NCI-H82 treated with DMSO at 0.1 percent for 48 hours (cell line): ENCODE measurements around the gene ADARB2.
"Not testable (repeated sequence)": the region's sequence is repeated elsewhere in the genome, so short reads cannot be mapped to it uniquely, and the experiment has no call there.

Experiments used
- DNase-seq: peaks from one replicate; lab custom pipeline; 2025; ENCODE audit not compliant: unreplicated experiment; lab: John Stamatoyannopoulos, UW

The ADARB2 gene

GRCh38 chr10:1474376-1475097, 262.8 kb downstream of the ADARB2 start:
- DNase-seq, result no peak

- no peak for DNase-seq
Measured at GRCh38 chr10:1473874-1474273, 263.5 kb downstream of the ADARB2 start.

DNA sequence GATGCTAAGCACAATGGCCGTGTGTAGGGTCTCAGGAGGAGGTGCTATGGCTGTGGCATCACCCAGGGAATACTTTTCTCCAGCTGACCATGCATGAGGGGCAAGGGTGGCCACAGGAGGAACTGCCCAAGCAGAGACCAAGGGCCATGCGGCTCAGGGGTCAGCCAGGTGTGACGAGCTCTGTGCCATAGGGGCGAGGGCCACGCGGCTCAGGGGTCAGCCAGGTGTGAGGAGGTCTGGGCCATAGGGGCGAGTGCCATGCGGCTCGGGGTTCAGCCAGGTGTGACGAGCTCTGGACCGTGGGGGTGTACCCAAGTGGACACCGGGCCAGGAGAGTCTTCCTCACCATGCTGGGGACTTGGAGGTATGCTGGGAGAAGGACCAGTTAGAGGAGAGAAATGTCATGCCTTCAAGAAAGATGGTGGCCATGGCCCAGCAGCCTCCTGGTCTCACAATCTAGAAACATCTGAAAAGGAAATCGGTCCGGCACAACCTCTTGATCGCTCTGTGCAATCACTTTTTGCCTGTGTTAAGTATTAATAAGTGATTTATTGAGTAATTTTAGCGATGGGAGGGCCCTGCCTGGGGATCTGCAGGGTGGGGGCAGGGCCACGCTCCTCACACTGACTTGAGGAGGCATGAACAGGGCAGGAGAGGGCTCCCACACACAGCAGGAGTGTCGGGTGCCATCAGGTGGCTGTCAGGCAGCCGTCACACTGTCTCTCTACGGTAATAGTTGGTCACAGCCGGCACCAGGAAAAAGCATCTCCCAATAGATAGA, 265.0 kb downstream of the ADARB2 start:
- DNase-seq, result no peak

GRCh38 chr10:1468811-1469210, 268.5 kb downstream of the ADARB2 start:
- no peak for DNase-seq

DNA sequence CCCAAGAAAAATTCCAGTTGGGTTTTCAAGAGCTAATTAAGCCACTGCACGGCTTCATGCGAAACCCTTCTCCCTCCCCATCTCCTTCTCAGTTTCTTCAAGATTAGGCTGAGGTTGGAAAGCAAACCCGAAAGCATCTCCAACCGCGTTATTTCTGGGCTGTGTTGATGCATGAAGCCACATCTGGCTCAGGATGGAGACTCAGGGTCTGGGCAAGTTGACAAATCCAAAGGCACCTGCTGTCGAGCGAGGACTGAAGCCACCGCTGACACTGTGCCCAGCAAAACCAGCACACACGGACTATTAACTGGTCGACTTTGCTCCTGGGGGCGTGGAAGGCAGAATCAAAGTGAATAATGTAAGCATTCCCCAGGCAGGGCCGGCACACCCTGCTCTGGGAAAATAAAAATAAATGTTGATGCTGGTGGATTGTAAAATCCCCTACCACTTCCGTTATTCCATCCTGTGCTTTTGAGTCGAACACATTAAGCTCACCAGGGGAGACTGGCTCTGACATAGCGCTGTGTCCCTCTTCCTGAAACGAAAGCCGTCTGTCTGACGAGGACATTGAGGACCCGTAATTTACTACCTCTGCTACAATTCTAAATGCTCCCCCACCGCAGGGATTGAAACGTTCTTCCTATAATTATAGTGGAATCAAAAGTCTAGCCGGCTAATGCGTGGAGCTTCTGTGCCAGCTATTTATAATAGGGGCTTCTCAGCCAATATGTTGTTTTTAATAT, 269.8 kb downstream of the ADARB2 start:
- DNase-seq, result no peak

- DNase-seq, result no peak
Measured at GRCh38 chr10:1465993-1466764, 271.1 kb downstream of the ADARB2 start.

DNA sequence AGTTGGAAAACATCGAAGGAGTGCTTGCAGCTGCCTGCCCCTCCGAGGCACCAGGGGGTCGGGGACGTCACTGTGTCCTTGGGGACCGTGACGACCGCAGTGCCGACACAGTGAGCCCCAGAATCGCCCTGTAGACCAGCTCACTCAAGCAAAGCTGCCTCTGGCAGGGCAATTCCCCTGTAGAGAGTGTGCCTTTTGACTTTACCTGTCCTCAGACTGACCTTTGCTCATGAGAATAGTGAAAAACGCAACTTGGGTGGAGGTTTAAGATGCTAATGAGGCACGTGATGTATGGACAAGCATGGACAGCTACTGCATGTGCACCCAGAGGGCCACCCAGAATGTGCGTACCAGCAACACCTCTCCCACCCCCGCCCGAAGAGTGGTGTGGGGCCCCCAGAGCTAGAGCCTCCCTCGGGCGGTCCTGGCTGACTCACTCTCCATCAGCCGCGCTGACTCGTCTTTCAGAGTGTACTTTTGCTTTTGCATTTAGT, 271.9 kb downstream of the ADARB2 start:
- DNase-seq, result no peak

DNA sequence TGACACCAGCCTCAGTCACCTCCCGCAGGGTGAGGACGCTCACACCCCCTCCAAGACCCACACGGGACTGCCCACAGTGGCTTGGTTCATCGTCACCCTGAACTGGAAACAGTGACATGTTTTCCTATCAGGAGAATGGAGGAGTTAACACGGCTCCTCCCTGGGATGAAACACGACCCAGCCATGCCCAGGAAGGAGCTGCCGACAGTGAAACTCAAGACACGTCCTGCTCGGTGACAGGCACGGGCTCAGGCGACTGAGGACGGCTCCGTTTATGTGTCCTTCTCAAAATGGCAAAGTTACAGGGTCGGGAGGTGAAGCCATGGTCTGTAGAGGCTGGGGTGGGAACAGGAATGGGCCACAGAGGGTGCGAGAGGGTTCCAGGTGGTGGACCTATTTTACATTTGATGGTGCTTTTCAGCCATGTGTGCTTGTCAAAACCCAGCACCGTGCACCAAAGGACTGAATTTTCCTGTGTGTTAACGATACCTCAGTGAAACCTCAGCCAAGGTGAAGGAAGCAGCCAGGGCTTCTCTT, 272.4 kb downstream of the ADARB2 start:
- DNase-seq, result no peak

GRCh38 chr10:1463971-1464370, 273.4 kb downstream of the ADARB2 start:
- not testable (repeated sequence) for DNase-seq

DNA sequence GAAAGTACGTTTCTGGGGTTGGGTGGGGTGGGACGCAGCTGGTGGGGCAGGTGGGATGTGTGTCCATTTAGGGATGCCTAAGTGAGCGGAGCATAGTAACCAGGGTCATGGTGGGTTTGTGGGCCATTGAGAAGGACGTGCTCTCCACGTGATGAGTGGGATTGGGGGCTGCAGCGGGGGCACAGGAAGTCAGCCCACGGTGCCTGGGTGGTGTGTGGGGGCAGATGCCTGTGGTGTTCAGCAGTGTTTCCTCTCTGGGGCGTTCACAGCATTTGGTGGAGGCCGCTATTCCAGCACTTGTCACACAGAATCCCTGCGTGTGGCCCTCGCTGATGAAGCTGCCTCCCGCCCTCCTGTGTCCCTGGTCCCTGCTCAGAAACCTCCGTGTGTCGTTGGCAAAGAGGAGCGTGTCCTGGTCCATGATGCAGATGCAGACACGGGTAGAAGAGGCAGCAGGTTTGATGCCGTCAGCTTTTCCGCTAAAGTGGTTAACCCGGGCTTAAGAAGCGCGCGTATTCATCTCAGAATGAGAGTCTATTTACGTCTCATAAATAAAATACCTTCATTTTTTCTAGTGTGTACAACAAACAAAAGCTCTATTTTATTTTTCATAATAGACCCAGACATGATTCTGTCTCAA, 274.2 kb downstream of the ADARB2 start:
- DNase-seq, result no peak

GRCh38 chr10:1462521-1462920, 274.8 kb downstream of the ADARB2 start:
- DNase-seq, result no peak

GRCh38 chr10:1462032-1462431, 275.3 kb downstream of the ADARB2 start:
- no peak for DNase-seq

- DNase-seq, result no peak
Measured at GRCh38 chr10:1461016-1461415, 276.3 kb downstream of the ADARB2 start.

DNA sequence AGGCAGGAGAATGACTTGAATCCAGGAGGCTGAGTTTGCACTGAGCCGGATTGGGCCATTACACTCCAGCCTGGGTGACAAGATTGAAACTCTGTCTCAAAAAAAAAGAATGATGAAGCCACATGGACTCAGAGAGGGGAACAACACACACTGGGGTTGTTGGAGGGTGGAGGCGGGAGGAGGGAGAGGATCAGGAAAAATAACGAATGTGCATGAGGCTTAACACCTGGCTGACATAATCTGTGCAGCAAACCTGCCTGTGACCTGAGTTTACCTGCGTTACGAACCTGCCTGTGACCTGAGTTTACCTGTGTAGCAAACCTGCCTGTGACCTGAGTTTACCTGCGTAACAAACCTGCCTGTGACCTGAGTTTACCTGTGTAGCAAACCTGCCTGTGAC, 277.7 kb downstream of the ADARB2 start:
- DNase-seq, result not testable (repeated sequence)

DNA sequence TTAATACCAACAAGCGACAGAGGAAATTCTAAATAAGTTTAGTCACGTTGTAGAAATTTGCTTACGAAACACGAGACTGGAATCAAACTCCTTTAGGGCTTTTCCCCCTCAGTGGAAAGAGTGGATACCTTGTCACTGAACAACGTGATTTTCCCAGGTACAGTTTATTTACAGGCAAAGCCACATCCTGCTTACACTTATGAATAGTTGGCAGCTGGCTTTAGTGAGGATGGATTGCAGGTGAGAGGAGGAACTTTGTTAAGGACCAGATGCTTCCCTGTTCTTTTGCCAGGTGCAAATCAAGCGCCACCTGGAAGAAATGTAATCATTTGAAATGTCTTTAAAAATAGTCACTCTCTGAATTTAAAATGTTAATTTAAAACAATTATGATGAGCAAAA, 282.4 kb downstream of the ADARB2 start:
- no peak for DNase-seq

- no peak for DNase-seq
Measured at GRCh38 chr10:1454428-1454827, 282.9 kb downstream of the ADARB2 start.

- no peak for DNase-seq
Measured at GRCh38 chr10:1452777-1453176, 284.5 kb downstream of the ADARB2 start.

DNA sequence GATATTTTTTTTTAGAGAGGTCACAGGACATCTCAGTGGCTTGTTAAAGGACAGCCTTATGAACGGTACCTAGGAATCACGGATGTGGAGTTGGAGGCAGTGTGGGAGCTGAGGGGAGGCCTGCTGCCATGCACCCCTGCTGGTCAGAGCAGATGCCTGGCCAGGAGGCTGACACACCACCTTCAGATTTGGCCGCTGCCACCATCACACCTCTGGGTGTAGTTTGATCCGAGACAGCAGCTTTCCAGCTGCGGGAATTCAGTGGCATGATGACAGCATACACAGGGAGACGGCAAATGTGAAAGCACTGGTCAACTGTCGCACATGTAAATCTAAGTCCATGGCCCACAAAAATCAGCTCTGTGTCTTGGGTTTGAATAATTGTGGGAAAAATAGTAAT, 285.4 kb downstream of the ADARB2 start:
- DNase-seq, result no peak

GRCh38 chr10:1451362-1451888, 285.9 kb downstream of the ADARB2 start:
- no peak for DNase-seq
